Neutrophil (primary cell): ENCODE results near the gene PDE7B.

Experiments used
- H3K27ac ChIP-seq: fragments of 200-600 bp; sonication (generic); 2 replicates; pipeline ENCODE4 v1.5.1; 2016; ENCODE audit warnings: mild to moderate bottlenecking, moderate library complexity
- H3K27me3 ChIP-seq: fragments of 200-600 bp; sonication (generic); 2 replicates; pipeline ENCODE4 v1.6.0; 2016; ENCODE audit warnings: mild to moderate bottlenecking
- H3K36me3 ChIP-seq: fragments of 200-600 bp; sonication (generic); 2 replicates; pipeline ENCODE4 v1.5.1; 2017
- H3K4me1 ChIP-seq, 2 experiments: fragments of 200-600 bp in 1 of 2; sonication (generic) in 1 of 2; 1 replicate in 1 of 2; 2 replicates in 1 of 2; pipeline versions ENCODE4 v1.5.1 to v1.6.1; 2013 to 2016; ENCODE audit warnings: low read depth in 1 of 2, low read length in 1 of 2, mild to moderate bottlenecking in 1 of 2, moderate library complexity in 1 of 2; ENCODE audit not compliant: control insufficient read depth in 1 of 2, insufficient read depth in 1 of 2
- H3K4me3 ChIP-seq, 2 experiments: fragments of 200-600 bp in 1 of 2; sonication (generic) in 1 of 2; 1 replicate in 1 of 2; 2 replicates in 1 of 2; pipeline ENCODE4 v1.5.1; 2013 to 2016; ENCODE audit warnings: low read depth in 1 of 2, low read length in 1 of 2, mild to moderate bottlenecking in 1 of 2, moderate library complexity in 1 of 2
- H3K9me3 ChIP-seq: fragments of 200-600 bp; sonication (generic); 2 replicates; pipeline ENCODE4 v1.5.1; 2016
- TF ChIP-seq, protein P1 (sequence below): fragments of 200-600 bp; sonication (generic); IDR thresholded peaks from 2 replicates; pipeline ENCODE4 v1.5.1; 2016; ENCODE audit warnings: antibody characterized with exemption

Gene PDE7B

DNA sequence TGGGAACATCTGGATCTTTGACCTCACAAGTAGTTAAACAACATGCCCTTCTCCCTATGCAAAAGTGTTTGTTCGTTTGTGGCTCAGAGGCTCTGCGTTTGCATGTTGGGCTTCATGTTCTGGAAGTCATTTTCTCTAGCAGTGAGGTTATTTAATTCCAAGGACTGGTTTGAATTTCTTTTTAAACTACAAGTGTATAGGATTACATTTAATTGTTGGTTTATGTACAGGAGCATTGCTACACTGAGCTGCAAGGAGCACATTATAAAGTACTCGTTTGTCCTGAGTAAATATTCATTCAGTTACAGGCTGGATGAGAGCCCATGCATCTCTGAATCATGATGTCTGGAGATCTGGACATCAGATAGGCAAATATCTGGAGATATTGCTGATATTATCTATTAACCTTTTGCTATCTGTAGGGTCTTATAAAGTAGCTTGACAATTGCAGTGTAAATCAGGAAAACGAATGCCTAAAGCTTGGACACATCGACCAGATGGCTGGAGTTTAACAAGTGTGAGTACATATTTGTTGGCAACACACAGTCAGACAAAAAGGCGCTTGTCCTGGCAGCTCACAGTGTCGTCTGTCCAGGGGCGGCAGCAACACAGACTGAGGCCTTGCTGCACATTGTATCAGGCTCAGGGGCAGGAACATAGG lies 84.6 kb downstream of the PDE7B start:
- Histone ChIP-seq H3K4me3 (no peak overlapping the region), H3K27ac (no peak overlapping the region), H3K4me1 (no peaks in the 10 kb centered on the region), H3K36me3 (no peaks in the 10 kb centered on the region), H3K27me3 (no peaks in the 10 kb centered on the region), H3K9me3 (no peaks in the 10 kb centered on the region)
- TF ChIP-seq, protein P1, sequence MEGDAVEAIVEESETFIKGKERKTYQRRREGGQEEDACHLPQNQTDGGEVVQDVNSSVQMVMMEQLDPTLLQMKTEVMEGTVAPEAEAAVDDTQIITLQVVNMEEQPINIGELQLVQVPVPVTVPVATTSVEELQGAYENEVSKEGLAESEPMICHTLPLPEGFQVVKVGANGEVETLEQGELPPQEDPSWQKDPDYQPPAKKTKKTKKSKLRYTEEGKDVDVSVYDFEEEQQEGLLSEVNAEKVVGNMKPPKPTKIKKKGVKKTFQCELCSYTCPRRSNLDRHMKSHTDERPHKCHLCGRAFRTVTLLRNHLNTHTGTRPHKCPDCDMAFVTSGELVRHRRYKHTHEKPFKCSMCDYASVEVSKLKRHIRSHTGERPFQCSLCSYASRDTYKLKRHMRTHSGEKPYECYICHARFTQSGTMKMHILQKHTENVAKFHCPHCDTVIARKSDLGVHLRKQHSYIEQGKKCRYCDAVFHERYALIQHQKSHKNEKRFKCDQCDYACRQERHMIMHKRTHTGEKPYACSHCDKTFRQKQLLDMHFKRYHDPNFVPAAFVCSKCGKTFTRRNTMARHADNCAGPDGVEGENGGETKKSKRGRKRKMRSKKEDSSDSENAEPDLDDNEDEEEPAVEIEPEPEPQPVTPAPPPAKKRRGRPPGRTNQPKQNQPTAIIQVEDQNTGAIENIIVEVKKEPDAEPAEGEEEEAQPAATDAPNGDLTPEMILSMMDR: no peak

GRCh38 chr6:135936606-135937005 lies 85.1 kb downstream of the PDE7B start:
- Histone ChIP-seq H3K4me3 (no peak overlapping the region), H3K27me3 (no peaks in the 10 kb centered on the region), H3K36me3 (no peaks in the 10 kb centered on the region), H3K9me3 (no peaks in the 10 kb centered on the region), H3K27ac (no peak overlapping the region), H3K4me1 (no peaks in the 10 kb centered on the region)
- TF ChIP-seq, protein P1: no peak

DNA sequence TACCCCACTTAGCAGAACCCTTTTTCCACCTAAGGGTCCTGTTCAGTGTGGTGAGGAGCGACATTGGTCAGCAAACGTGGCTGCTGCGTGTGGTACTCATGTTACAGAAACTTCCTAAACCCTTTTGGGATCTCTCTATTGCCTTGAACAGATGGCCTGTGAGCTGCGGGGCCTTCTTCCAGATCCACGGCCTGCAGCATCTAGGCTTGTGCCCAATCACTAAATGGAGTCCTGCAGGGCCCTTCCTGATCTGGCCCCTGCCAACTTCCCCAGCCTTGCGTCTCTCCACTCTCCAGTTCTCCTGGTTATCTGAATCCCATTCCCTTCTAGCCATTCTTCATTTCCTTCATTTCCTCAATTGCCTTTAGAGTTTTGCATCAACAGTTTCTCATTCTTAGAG lies 85.6 kb downstream of the PDE7B start:
- H3K4me3 ChIP-seq: no peak overlapping the region
- no peaks in the 10 kb centered on the region for H3K36me3 ChIP-seq
- H3K4me1 ChIP-seq: no peaks in the 10 kb centered on the region
- H3K27ac ChIP-seq: no peak overlapping the region
- TF ChIP-seq, protein P1: no peak
- no peaks in the 10 kb centered on the region for H3K27me3 ChIP-seq
- no peaks in the 10 kb centered on the region for H3K9me3 ChIP-seq

- no peaks in the 10 kb centered on the region for H3K36me3 ChIP-seq
- no peaks in the 10 kb centered on the region for H3K27me3 ChIP-seq
- no peak overlapping the region for H3K4me3 ChIP-seq
- H3K4me1 ChIP-seq: no peaks in the 10 kb centered on the region
- TF ChIP-seq, protein P1: no peak
- no peaks in the 10 kb centered on the region for H3K9me3 ChIP-seq
- no peak overlapping the region for H3K27ac ChIP-seq
Measured at GRCh38 chr6:135938576-135939207, 87.2 kb downstream of the PDE7B start.

- Histone ChIP-seq H3K27me3 (no peaks in the 10 kb centered on the region), H3K4me1 (no peaks in the 10 kb centered on the region), H3K36me3 (no peaks in the 10 kb centered on the region), H3K4me3 (no peak overlapping the region), H3K27ac (no peak overlapping the region), H3K9me3 (no peaks in the 10 kb centered on the region)
- TF ChIP-seq, protein P1: no peak
Measured at GRCh38 chr6:135939208-135939591, 87.7 kb downstream of the PDE7B start.
